ENCODE measurements around the gene RBX1. TPM values are rescaled to one million over a fixed set of nuclear protein-coding genes. Genes with fewer than 3 reads are reported as not detected.
"Not testable (repeated sequence)": the region's sequence is repeated elsewhere in the genome, so short reads cannot be mapped to it uniquely, and the experiment has no call there.

Gene RBX1
- total RNA-seq, 1 experiment from 2014 or later = 55.0 TPM

DNA sequence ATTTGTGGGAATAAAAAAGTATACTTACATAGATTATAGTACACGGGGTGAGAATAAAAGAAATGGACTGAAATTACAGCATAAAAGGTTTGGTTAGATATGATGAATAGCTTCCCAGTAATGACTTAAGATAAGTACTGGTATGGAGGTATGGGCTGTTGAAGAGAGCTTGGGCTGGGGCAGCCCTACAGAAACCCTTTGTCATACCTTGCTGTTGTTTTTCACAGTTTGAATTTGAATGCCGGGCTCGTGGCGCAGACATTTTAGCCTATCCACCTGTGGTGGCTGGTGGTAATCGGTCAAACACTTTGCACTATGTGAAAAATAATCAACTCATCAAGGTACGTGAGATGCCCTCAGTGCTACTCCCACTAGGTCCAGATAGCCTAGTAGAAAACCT, 42.3 kb upstream of the RBX1 start:
- Histone ChIP-seq H3K9ac (ENCODE audit: low read length) (no peak overlapping the region), H3K4me2 (ENCODE audit: low read length) (no peak overlapping the region), H2AFZ (ENCODE audit: low read length) (no peak overlapping the region), H3K27ac (ENCODE audit: low read length) (no peak overlapping the region), H4K20me1 (ENCODE audit: low read length) (no peaks in the 10 kb centered on the region), H3K4me1 (ENCODE audit: insufficient read depth, low read length) (no peaks in the 10 kb centered on the region), H3F3A (ENCODE audit: low read length, unreplicated experiment) (no peaks in the 10 kb centered on the region), H3K36me3 (ENCODE audit: low read depth, low read length) (no peaks in the 10 kb centered on the region), H3K4me3 (ENCODE audit: low read length) (no peak overlapping the region), H3K9me3 (ENCODE audit: low read length) (no peaks in the 10 kb centered on the region), H3K9me2 (replicated peaks; ENCODE audit: low read length) (no peaks in the 10 kb centered on the region), H3K79me2 (ENCODE audit: low read length) (no peaks in the 10 kb centered on the region), H3K27me3 (ENCODE audit: low read length) (no peaks in the 10 kb centered on the region)
- no peak for DNase-seq
- no peak for ATAC-seq
- intact Hi-C loops (cut with micrococcal nuclease) = no loop called here
- ChIA-PET CTCF (no interaction called here), POLR2A (ENCODE audit: unreplicated experiment) (no interaction called here)
- TF ChIP-seq EZH2 (IDR thresholded peaks at IDR 0.05; ENCODE audit: low read length, unreplicated experiment) (no peak), EZH2phosphoT487 (IDR thresholded peaks at IDR 0.05; ENCODE audit: borderline replicate concordance, low read length) (no peak)
- TF ChIP-seq, protein P1, sequence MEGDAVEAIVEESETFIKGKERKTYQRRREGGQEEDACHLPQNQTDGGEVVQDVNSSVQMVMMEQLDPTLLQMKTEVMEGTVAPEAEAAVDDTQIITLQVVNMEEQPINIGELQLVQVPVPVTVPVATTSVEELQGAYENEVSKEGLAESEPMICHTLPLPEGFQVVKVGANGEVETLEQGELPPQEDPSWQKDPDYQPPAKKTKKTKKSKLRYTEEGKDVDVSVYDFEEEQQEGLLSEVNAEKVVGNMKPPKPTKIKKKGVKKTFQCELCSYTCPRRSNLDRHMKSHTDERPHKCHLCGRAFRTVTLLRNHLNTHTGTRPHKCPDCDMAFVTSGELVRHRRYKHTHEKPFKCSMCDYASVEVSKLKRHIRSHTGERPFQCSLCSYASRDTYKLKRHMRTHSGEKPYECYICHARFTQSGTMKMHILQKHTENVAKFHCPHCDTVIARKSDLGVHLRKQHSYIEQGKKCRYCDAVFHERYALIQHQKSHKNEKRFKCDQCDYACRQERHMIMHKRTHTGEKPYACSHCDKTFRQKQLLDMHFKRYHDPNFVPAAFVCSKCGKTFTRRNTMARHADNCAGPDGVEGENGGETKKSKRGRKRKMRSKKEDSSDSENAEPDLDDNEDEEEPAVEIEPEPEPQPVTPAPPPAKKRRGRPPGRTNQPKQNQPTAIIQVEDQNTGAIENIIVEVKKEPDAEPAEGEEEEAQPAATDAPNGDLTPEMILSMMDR (conservative IDR thresholded peaks at IDR 0.05; ENCODE audit: low read depth, low read length) = no peak
- no TSS peak for BruUV-seq (replicated peaks)

DNA sequence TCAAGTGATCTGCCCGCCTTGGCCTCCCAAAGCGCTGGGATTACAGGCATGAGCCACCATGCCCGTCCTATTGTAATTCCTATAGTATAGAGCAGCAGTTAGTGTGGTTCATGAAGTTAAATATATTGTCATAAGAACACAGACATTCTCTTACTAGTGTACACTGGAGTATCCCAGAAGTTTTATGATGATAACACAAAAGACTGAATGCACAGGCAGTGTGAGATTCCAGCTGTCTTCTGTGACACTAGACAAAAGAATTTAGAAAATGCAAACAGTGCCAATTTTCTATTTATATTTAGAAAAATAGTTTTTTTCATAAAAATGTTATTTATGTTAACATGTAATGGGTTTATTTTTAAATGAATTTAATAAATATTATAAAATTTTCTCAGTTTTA, 39.4 kb upstream of the RBX1 start:
- Histone ChIP-seq H3K36me3 (ENCODE audit: low read depth, low read length) (no peaks in the 10 kb centered on the region; the same call in 1 of the 2 replicates), H3F3A (ENCODE audit: low read length, unreplicated experiment) (no peaks in the 10 kb centered on the region), H3K27ac (ENCODE audit: low read length) (no peak overlapping the region)

DNA sequence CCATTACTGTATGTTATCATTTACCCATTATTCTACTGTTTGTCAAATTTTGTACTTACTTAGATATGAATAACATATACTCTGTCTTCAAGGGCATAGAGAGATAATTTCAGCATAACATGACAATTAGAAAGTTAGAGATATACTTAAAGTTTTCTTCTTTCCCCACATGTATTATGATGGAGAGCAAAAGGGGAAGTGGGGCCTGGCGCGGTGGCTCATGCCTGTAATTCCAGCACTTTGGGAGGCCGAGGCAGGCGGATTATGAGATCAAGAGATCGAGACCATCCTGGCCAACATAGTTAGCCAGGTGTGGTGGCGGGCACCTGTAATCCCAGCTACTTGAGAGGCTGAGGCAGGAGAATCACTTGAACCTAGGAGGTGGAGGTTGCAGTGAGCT, 38.2 kb upstream of the RBX1 start:
- H3F3A ChIP-seq (ENCODE audit: low read length, unreplicated experiment); H2AFZ ChIP-seq (ENCODE audit: low read length); H3K79me2 ChIP-seq (ENCODE audit: low read length); DNase-seq; H3K27me3 ChIP-seq (ENCODE audit: low read length); H3K4me1 ChIP-seq (ENCODE audit: insufficient read depth, low read length); H3K36me3 ChIP-seq (ENCODE audit: low read depth, low read length); H3K9me2 ChIP-seq (replicated peaks; ENCODE audit: low read length); H3K9me3 ChIP-seq (ENCODE audit: low read length); H3K9ac ChIP-seq (ENCODE audit: low read length); intact Hi-C loops (cut with micrococcal nuclease); POLR2A ChIA-PET (ENCODE audit: unreplicated experiment); H4K20me1 ChIP-seq (ENCODE audit: low read length); BruUV-seq (replicated peaks); ATAC-seq; H3K27ac ChIP-seq (ENCODE audit: low read length); H3K4me2 ChIP-seq (ENCODE audit: low read length); CTCF ChIA-PET; H3K4me3 ChIP-seq (ENCODE audit: low read length): not testable (repeated sequence)

More for the DNA sequence above, 39.4 kb upstream of the RBX1 start:
- H4K20me1 ChIP-seq (ENCODE audit: low read length) = no peaks in the 10 kb centered on the region
- ChIA-PET CTCF (interaction anchor here (0.8 kb wide), 1 partner anchor 319 kb away, joined by 3 read pairs; no protein-coding TSS in a partner anchor), POLR2A (ENCODE audit: unreplicated experiment) (no interaction called here)
- no peak overlapping the region for H3K4me3 ChIP-seq (ENCODE audit: low read length)
- H3K4me2 ChIP-seq (ENCODE audit: low read length) = no peak overlapping the region
- H3K9ac ChIP-seq (ENCODE audit: low read length) = no peak overlapping the region
- TF ChIP-seq EZH2 (IDR thresholded peaks at IDR 0.05; ENCODE audit: low read length, unreplicated experiment) (no peak), EZH2phosphoT487 (IDR thresholded peaks at IDR 0.05; ENCODE audit: borderline replicate concordance, low read length) (no peak)
- TF ChIP-seq, protein P1 (conservative IDR thresholded peaks at IDR 0.05; ENCODE audit: low read depth, low read length) = no peak
- intact Hi-C loops (cut with micrococcal nuclease) = no loop called here
- BruUV-seq (replicated peaks) = no TSS peak
- no peaks in the 10 kb centered on the region for H3K9me3 ChIP-seq (ENCODE audit: low read length)
- no peak overlapping the region for H2AFZ ChIP-seq (ENCODE audit: low read length)
- DNase-seq (no peak), ATAC-seq (no peak)
- no peaks in the 10 kb centered on the region for H3K4me1 ChIP-seq (ENCODE audit: insufficient read depth, low read length)
- no peaks in the 10 kb centered on the region for H3K27me3 ChIP-seq (ENCODE audit: low read length)
- no peaks in the 10 kb centered on the region for H3K9me2 ChIP-seq (replicated peaks; ENCODE audit: low read length)
- H3K79me2 ChIP-seq (ENCODE audit: low read length) = no peaks in the 10 kb centered on the region

All from PC-3 (cell line).